HG02623 (cell line): ENCODE data around the gene FAM20A.
A peak's percentile ranks its signal among the peaks of the same experiment; 100 is the strongest.
"Not testable (repeated sequence)": the region's sequence is repeated elsewhere in the genome, so short reads cannot be mapped to it uniquely, and the experiment has no call there.

Experiments used
- ATAC-seq: cut with Tn5 transposase; IDR thresholded peaks from one replicate; pipeline ENCODE4 v1.9.1; 2021; ENCODE audit warnings: moderate library complexity; ENCODE audit not compliant: unreplicated experiment

FAM20A gene

GRCh38 chr17:68531252-68531651 is 69.9 kb downstream of the FAM20A start:
- no peak for ATAC-seq

GRCh38 chr17:68527314-68527713 is 73.9 kb downstream of the FAM20A start:
- no peak for ATAC-seq

- ATAC-seq = no peak
Observed at GRCh38 chr17:68526548-68526947, 74.6 kb downstream of the FAM20A start.

- no peak for ATAC-seq
Observed at GRCh38 chr17:68522266-68522665, 78.9 kb downstream of the FAM20A start.

GRCh38 chr17:68519911-68520310 is 81.3 kb downstream of the FAM20A start:
- ATAC-seq = no peak

GRCh38 chr17:68519051-68519450 is 82.1 kb downstream of the FAM20A start:
- not testable (repeated sequence) for ATAC-seq

- ATAC-seq = no peak
Observed at GRCh38 chr17:68518063-68518815, 82.9 kb downstream of the FAM20A start.

- not testable (repeated sequence) for ATAC-seq
Observed at GRCh38 chr17:68517605-68518004, 83.6 kb downstream of the FAM20A start.

GRCh38 chr17:68516732-68517131 is 84.4 kb downstream of the FAM20A start:
- no peak for ATAC-seq

GRCh38 chr17:68514831-68515635 is 86.1 kb downstream of the FAM20A start:
- no peak for ATAC-seq

GRCh38 chr17:68513932-68514331 is 87.2 kb downstream of the FAM20A start:
- ATAC-seq = no peak

- no peak for ATAC-seq
Observed at GRCh38 chr17:68512960-68513474, 88.2 kb downstream of the FAM20A start.

GRCh38 chr17:68512247-68512959 is 88.8 kb downstream of the FAM20A start, which contains the start of gene PRKAR1A:
Gene PRKAR1A (plus strand): TSS chr17:68512430. CDS start chr17:68515400, 2,970 bp downstream.
- ATAC-seq = peak; percentile 92

GRCh38 chr17:68511671-68512246 is 89.4 kb downstream of the FAM20A start:
- ATAC-seq = peak; percentile 35

- ATAC-seq = no peak
Observed at GRCh38 chr17:68511254-68511670, 89.9 kb downstream of the FAM20A start.

GRCh38 chr17:68509141-68510057 is 91.8 kb downstream of the FAM20A start:
- no peak for ATAC-seq

GRCh38 chr17:68507576-68507975 is 93.6 kb downstream of the FAM20A start:
- no peak for ATAC-seq

- no peak for ATAC-seq
Observed at GRCh38 chr17:68505951-68506350, 95.2 kb downstream of the FAM20A start.

- no peak for ATAC-seq
Observed at GRCh38 chr17:68501074-68501473, 100.1 kb downstream of the FAM20A start.

- ATAC-seq = no peak
Observed at GRCh38 chr17:68499587-68499986, 101.6 kb downstream of the FAM20A start.
